SH-SY5Y (cell line): ENCODE results near the gene DACH1.

Source experiments
- GATA2 ChIP-seq: IDR thresholded peaks from 2 replicates; pipeline ENCODE4 v1.6.1; 2011; ENCODE audit warnings: mild to moderate bottlenecking, low read depth, low read length
- GATA3 ChIP-seq: IDR thresholded peaks from 2 replicates; pipeline ENCODE4 v1.6.1; 2011; ENCODE audit warnings: low read depth, mild to moderate bottlenecking, low read length, moderate library complexity

The DACH1 gene

DNA sequence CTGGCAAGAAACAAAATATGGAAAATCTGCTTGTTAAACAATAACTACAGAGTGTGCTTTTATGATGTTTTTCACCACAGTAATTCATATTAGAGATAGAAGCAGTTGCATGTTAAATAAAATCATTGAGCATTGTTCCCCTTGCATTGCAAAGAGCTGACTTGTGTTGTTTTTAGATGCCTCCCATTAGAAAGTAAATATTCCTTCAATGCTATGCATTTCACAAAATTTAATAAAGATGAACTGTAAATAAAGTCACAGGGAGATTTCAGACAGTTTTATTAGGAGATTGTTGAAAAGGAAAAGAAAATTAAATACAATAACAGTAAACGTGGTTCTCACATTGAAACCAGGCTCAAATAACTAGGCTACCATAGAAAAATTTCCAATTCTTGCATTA is 429.3 kb downstream of the DACH1 start:
- no peak for TF ChIP-seq GATA2
- no peak for TF ChIP-seq GATA3

- TF ChIP-seq GATA3 (no peak), GATA2 (no peak)
Observed at GRCh38 chr13:71430681-71431080, 436.3 kb downstream of the DACH1 start.

DNA sequence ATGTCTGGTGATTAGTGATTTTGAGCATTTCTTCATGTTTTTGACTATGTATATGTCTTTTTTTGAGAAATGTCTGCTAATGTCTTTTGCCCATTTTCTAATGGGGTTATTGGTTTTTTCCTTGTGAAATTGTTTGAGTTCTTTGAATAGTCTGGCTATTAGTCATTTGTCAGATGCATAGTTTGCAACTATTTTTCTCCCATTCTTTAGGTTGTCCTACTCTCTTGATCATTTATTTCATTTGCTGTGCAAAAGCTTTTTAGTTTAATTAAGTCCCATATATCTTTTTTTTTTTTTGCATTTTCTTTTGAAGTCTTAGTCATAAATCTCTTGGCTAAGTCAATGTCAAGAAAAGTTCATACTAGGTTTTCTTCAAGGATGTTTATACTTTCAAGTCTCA is 449.8 kb downstream of the DACH1 start:
- TF ChIP-seq GATA3 (no peak), GATA2 (no peak)

DNA sequence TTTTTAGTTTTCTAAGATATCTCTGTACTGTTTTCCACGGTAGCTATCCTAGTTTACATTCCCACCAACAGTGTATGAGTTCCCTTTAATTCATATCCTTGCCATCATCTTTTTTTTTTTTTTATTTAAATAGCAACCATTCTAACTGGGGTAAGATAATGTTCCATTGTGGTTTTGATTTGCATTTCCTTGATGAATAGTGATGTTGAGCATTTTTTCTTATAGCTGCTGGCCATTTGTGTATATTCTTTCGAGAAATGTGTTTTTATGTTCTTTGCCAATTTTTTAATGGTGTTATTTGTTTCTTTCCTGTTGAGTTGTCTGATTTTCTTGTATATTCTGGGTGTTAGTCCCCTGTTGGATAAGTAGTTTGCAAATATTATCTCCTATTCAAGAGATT is 454.8 kb downstream of the DACH1 start:
- TF ChIP-seq GATA3 (no peak), GATA2 (no peak)

- TF ChIP-seq GATA3 (no peak), GATA2 (no peak)
Observed at GRCh38 chr13:71408416-71408815, 458.6 kb downstream of the DACH1 start.

- no peak for TF ChIP-seq GATA2
- no peak for TF ChIP-seq GATA3
Observed at GRCh38 chr13:71399631-71400215, 467.3 kb downstream of the DACH1 start.

GRCh38 chr13:71396149-71396548 is 470.9 kb downstream of the DACH1 start:
- TF ChIP-seq GATA2 (no peak), GATA3 (no peak)

DNA sequence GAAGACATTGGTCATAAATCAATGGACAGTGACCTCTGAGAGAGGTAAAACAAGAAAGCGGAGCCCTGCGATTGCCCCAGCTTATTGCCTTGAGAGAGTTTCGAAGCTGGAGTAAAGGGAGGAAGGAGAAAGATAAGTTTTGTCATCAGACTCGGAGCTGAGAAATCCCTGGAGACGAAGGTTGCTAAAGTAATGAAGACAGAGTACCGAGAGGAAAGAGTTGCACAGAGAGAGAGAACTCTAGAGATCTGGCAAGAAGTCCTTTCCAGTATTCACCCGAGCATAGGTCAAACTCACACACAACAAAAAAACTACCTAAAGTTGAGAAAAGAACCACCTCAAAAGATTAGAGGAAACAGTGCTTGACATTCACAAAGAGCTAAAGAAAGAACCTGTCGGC is 472.0 kb downstream of the DACH1 start:
- TF ChIP-seq GATA2, result no peak
- TF ChIP-seq GATA3, result no peak

- TF ChIP-seq GATA3, result no peak
- TF ChIP-seq GATA2, result no peak
Observed at GRCh38 chr13:71394176-71394575, 472.8 kb downstream of the DACH1 start.
